ENCODE data around the gene SHANK1.

DNA sequence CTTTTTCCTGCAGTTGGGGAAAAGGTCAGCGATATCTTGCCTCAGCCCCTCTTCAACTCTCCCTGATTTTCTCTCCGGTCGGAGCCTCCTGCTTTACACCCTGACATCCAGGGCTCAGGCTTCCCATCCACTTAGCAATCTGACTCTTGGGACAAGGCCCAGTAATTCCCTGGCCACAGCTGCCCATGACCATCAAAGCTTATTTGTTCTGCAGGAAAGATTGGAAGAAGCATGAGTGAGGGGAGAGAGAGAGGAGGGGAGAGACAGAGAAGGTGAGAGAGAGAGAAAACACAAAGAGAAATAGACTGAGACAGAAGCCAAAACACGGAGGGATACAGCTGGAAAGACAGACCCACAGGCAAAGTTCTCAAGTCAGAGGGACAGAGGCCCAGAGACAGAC is 93.6 kb downstream of the SHANK1 start:
- TF ChIP-seq GATAD2A (CRISPR knock-in tag; IDR thresholded peaks at IDR 0.05), result no peak
- no peak for TF ChIP-seq ZNF224 (CRISPR knock-in tag; IDR thresholded peaks at IDR 0.05)

Measured in HepG2 (cell line).